SK-N-SH (cell line): ENCODE measurements around the gene SEL1L2. TPM values are rescaled to one million over a fixed set of nuclear protein-coding genes. Genes with fewer than 3 reads are reported as not detected.

ENCODE experiments used
- CTCF ChIA-PET: fragments of 300-600, 350-600 bp; formaldehyde crosslinking; extraction: SDS; loops from one replicate; lab custom pipeline; 2021; lab: Yijun Ruan, JAX
- POLR2A ChIA-PET: fragments of 350-600 bp; sonication (Branson Sonifier 250); formaldehyde crosslinking; extraction: SDS; loops from one replicate; lab custom pipeline; 2020; ENCODE audit warnings: antibody characterized with exemption, inconsistent platforms; lab: Yijun Ruan, JAX
- DNase-seq: peaks from one replicate; pipeline ENCODE4 v3.0.0; 2012
- H2AFZ ChIP-seq: fragments of 200-600 bp; sonication (generic); 2 replicates; pipeline ENCODE4 v1.8.1; 2016; ENCODE audit warnings: antibody characterized with exemption, mild to moderate bottlenecking, low read depth
- H3F3A ChIP-seq: fragments of 200-600 bp; sonication (generic); replicated peaks from 2 replicates; pipeline ENCODE3; 2016; ENCODE audit warnings: antibody characterized with exemption, mild to moderate bottlenecking; ENCODE audit not compliant: insufficient read depth
- H3K27ac ChIP-seq, 2 experiments: fragments of 200-500 bp in 1 of 2; fragments of 200-600 bp in 1 of 2; sonication (Bioruptor generic) in 1 of 2; sonication (generic), shearing (Covaris generic) in 1 of 2; 2 replicates each; pipeline versions ENCODE4 v1.5.1 to v1.6.1; 2014 to 2016; ENCODE audit warnings: low read depth in 2 of 2, inconsistent platforms in 1 of 2, low read length in 1 of 2, mild to moderate bottlenecking in 1 of 2, mixed read lengths in 1 of 2
- H3K27me3 ChIP-seq: fragments of 200-600 bp; sonication (generic), shearing (Covaris generic); 2 replicates; pipeline ENCODE4 v1.6.1; 2016; ENCODE audit warnings: mixed run types; ENCODE audit not compliant: insufficient read depth
- H3K36me3 ChIP-seq, 2 experiments: fragments of 200-500 bp in 1 of 2; fragments of 200-600 bp in 1 of 2; sonication (Bioruptor generic) in 1 of 2; sonication (generic) in 1 of 2; replicated peaks in 1 of 2; 2 replicates each; pipeline versions ENCODE3 to v1.5.1; 2014 to 2016; ENCODE audit warnings: low read length in 1 of 2, mild to moderate bottlenecking in 1 of 2; ENCODE audit not compliant: insufficient read depth in 2 of 2, control insufficient read depth in 1 of 2
- H3K4me1 ChIP-seq, 2 experiments: fragments of 200-500 bp in 1 of 2; fragments of 200-600 bp in 1 of 2; sonication (Bioruptor generic) in 1 of 2; sonication (generic), shearing (Covaris generic) in 1 of 2; 2 replicates each; pipeline versions ENCODE4 v1.5.1 to v1.6.1; 2014 to 2016; ENCODE audit warnings: low read depth in 1 of 2, low read length in 1 of 2, mixed run types in 1 of 2; ENCODE audit not compliant: insufficient read depth in 2 of 2, control insufficient read depth in 1 of 2
- H3K4me2 ChIP-seq: fragments of 200-600 bp; sonication (generic), shearing (Covaris generic); 2 replicates; pipeline ENCODE4 v1.6.1; 2017; ENCODE audit warnings: mixed run types
- H3K4me3 ChIP-seq, 2 experiments: fragments of 200-500 bp in 1 of 2; fragments of 200-600 bp in 1 of 2; sonication (Bioruptor generic) in 1 of 2; sonication (generic), shearing (Covaris generic) in 1 of 2; 2 replicates each; pipeline versions ENCODE4 v1.5.1 to v1.8.1; 2014 to 2016; ENCODE audit warnings: low read depth in 2 of 2, inconsistent platforms in 1 of 2, low read length in 1 of 2, mild to moderate bottlenecking in 1 of 2, mixed read lengths in 1 of 2, moderate library complexity in 1 of 2
- H3K79me2 ChIP-seq: fragments of 200-600 bp; sonication (generic); 2 replicates; pipeline ENCODE4 v1.8.1; 2017; ENCODE audit warnings: mild to moderate bottlenecking; ENCODE audit not compliant: insufficient read depth
- H3K9ac ChIP-seq: fragments of 200-600 bp; sonication (generic); 2 replicates; pipeline ENCODE4 v1.6.1; 2017; ENCODE audit warnings: mixed run types
- H3K9me2 ChIP-seq: fragments of 200-600 bp; sonication (generic); 2 replicates; pipeline ENCODE4 v1.6.1; 2017; ENCODE audit warnings: mixed run types
- H3K9me3 ChIP-seq: fragments of 200-600 bp; sonication (generic); 2 replicates; pipeline ENCODE4 v1.6.1; 2017; ENCODE audit warnings: mixed run types, mild to moderate bottlenecking, moderate library complexity
- H4K20me1 ChIP-seq: fragments of 200-600 bp; sonication (generic); 2 replicates; pipeline ENCODE4 v1.6.1; 2017; ENCODE audit warnings: mild to moderate bottlenecking, mixed run types; ENCODE audit not compliant: insufficient read depth
- CHD2 ChIP-seq: fragments of 150-350 bp; IDR thresholded peaks from 2 replicates; pipeline ENCODE4 v1.6.1; 2018; ENCODE audit warnings: low read length; ENCODE audit not compliant: partially characterized antibody
- ELF1 ChIP-seq: IDR thresholded peaks from 2 replicates; pipeline ENCODE4 v1.4.0; 2012
- EP300 ChIP-seq, 2 experiments: IDR thresholded peaks; 2 replicates each; pipeline versions ENCODE4 v1.4.0 to v1.6.1; 2012; ENCODE audit warnings: borderline replicate concordance in 1 of 2, low read depth in 1 of 2, low read length in 1 of 2
- FOSL2 ChIP-seq: IDR thresholded peaks from 2 replicates; pipeline ENCODE4 v1.4.0; 2012; ENCODE audit warnings: low read depth, mild to moderate bottlenecking, moderate library complexity, borderline replicate concordance
- GATA2 ChIP-seq: sonication (generic); formaldehyde crosslinking; IDR thresholded peaks from 2 replicates; pipeline ENCODE4 v1.5.0; 2020; ENCODE audit warnings: mild to moderate bottlenecking, missing genetic modification reagents
- MEF2A ChIP-seq: IDR thresholded peaks from 2 replicates; pipeline ENCODE4 v1.4.0; 2012; ENCODE audit warnings: low read depth, borderline replicate concordance
- RCOR1 ChIP-seq: fragments of 150-350 bp; IDR thresholded peaks from 2 replicates; pipeline ENCODE4 v1.6.1; 2017; ENCODE audit warnings: antibody characterized with exemption, low read length
- RXRA ChIP-seq: IDR thresholded peaks from 2 replicates; pipeline ENCODE4 v1.4.0; 2012; ENCODE audit warnings: low read depth, mild to moderate bottlenecking, borderline replicate concordance
- SIN3A ChIP-seq: IDR thresholded peaks from 2 replicates; pipeline ENCODE4 v1.6.1; 2012; ENCODE audit warnings: low read depth, mild to moderate bottlenecking, low read length, moderate library complexity, borderline replicate concordance
- SMC3 ChIP-seq: IDR thresholded peaks from 2 replicates; pipeline ENCODE4 v1.6.1; 2012; ENCODE audit warnings: low read depth, low read length, improper control_type of control experiment
- TCF12 ChIP-seq: IDR thresholded peaks from 2 replicates; pipeline ENCODE4 v1.4.0; 2012
- WGBS: methylation state at CpG from one replicate; pipeline ENCODE4 v1.1.6; 2017; ENCODE audit warnings: low lambda C conversion rate; 5-methylcytosine and 5-hydroxymethylcytosine counted together
- polyA plus RNA-seq, 3 experiments: library from polyadenylated mRNA; depleted of rRNA; stranded (reverse); fragments of >200 nt; gene quantifications; 2 replicates each; pipeline ENCODE4 v1.2.3, GENCODE V29; 2012
- TF ChIP-seq, protein P1 (sequence below): IDR thresholded peaks from 2 replicates; pipeline ENCODE4 v1.4.0; 2012; ENCODE audit warnings: low read depth, borderline replicate concordance

SEL1L2 gene
- polyA plus RNA-seq, 1 of the 3 experiments (the other 2 are of a cell fraction) = not detected

DNA sequence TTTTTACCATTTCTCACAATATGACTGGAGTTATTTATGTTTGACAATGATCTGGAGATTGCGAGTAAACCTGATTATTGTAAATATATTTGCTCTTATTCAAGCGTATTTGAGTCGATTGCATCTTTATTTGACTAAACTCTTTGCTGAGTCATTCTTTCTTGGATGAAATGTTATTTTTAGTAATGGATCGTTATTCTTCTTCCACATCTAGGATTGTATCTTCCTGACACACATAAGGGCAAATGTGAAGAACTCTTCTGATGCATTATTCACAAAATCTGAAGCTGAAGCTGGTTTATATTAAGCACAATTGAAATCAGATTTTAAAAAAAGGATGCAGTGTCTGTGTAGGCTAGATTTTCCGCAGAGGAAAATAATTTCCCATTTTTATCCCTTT, 68.2 kb downstream of the SEL1L2 start:
- CTCF ChIA-PET = no interaction called here

GRCh38 chr20:13915284-13915683, 75.1 kb downstream of the SEL1L2 start:
- TF ChIP-seq EP300 (IDR thresholded peaks at IDR 0.05; ENCODE audit: borderline replicate concordance in 1 of 2, low read depth in 1 of 2, low read length in 1 of 2) (no peak), SIN3A (no peak), GATA2 (CRISPR knock-in tag) (no peak), RCOR1 (no peak)
- TF ChIP-seq, protein P1, sequence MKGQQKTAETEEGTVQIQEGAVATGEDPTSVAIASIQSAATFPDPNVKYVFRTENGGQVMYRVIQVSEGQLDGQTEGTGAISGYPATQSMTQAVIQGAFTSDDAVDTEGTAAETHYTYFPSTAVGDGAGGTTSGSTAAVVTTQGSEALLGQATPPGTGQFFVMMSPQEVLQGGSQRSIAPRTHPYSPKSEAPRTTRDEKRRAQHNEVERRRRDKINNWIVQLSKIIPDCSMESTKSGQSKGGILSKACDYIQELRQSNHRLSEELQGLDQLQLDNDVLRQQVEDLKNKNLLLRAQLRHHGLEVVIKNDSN = peak; percentile 19; the same call in 1 of the 2 replicates
- ChIA-PET CTCF (no interaction called here), POLR2A (no interaction called here)
- Histone ChIP-seq H3K27ac (no peak overlapping the region), H3K4me3 (no peak overlapping the region), H2AFZ (no peak overlapping the region), H3F3A (no peaks in the 10 kb centered on the region), H3K9me3 (no peaks in the 10 kb centered on the region), H3K9me2 (no peaks in the 10 kb centered on the region), H3K27me3 (no peaks in the 10 kb centered on the region), H3K36me3 (no peaks in the 10 kb centered on the region), H3K4me1 (no peaks in the 10 kb centered on the region; a peak in 1 of 4 replicates), H3K4me2 (no peak overlapping the region), H3K79me2 (no peaks in the 10 kb centered on the region), H4K20me1 (no peaks in the 10 kb centered on the region), H3K9ac (no peak overlapping the region)
- no peak for DNase-seq
- 50% methylated on average over 2 of the region's 3 CpGs for WGBS

More for the DNA sequence above, 68.2 kb downstream of the SEL1L2 start:
- H3K36me3 ChIP-seq = no peaks in the 10 kb centered on the region
- no peaks in the 10 kb centered on the region for H3F3A ChIP-seq
- no peaks in the 10 kb centered on the region for H3K9me3 ChIP-seq
- H2AFZ ChIP-seq = peak overlapping the region; percentile 55; the same call in 1 of the 2 replicates
- H3K4me2 ChIP-seq = peak overlapping the region; percentile 60
- no peak overlapping the region; a peak in 1 of 4 replicates for H3K4me3 ChIP-seq
- no peak for DNase-seq
- H3K9ac ChIP-seq = no peak overlapping the region
- peak; percentile 75; the same call in 1 of the 2 replicates for TF ChIP-seq TCF12
- TF ChIP-seq CHD2 = no peak
- TF ChIP-seq EP300 (IDR thresholded peaks at IDR 0.05; ENCODE audit: borderline replicate concordance in 1 of 2, low read depth in 1 of 2, low read length in 1 of 2) = 0 out of 4 replicates have a peak, but pooled peaks of 1 of the 2 experiments have one; percentile 18
- TF ChIP-seq FOSL2 = peak; percentile 26; the same call in 1 of the 2 replicates
- TF ChIP-seq RXRA = no peak
- no peak for TF ChIP-seq RCOR1
- TF ChIP-seq ELF1 = no peak
- peak; percentile 53; the same call in 1 of the 2 replicates for TF ChIP-seq MEF2A
- TF ChIP-seq SMC3 = no peak
- peaks cover 0 to 6% of the 10 kb centered on the region in 2 experiments; a peak in 3 of 4 replicates for H3K4me1 ChIP-seq
- no peaks in the 10 kb centered on the region for H4K20me1 ChIP-seq
- H3K79me2 ChIP-seq = no peaks in the 10 kb centered on the region
- 12% methylated on average over 5 of the region's 5 CpGs for WGBS
- peak overlapping the region in 1 of 2 experiments; percentile 24; a peak in 1 of 4 replicates for H3K27ac ChIP-seq
- POLR2A ChIA-PET = no interaction called here
- H3K9me2 ChIP-seq = no peaks in the 10 kb centered on the region
- H3K27me3 ChIP-seq = no peaks in the 10 kb centered on the region
